ENCODE results near the gene RASAL2.
A peak's percentile ranks its signal among the peaks of the same experiment; 100 is the strongest.
"Not testable (repeated sequence)": the region's sequence is repeated elsewhere in the genome, so short reads cannot be mapped to it uniquely, and the experiment has no call there.

The RASAL2 gene

DNA sequence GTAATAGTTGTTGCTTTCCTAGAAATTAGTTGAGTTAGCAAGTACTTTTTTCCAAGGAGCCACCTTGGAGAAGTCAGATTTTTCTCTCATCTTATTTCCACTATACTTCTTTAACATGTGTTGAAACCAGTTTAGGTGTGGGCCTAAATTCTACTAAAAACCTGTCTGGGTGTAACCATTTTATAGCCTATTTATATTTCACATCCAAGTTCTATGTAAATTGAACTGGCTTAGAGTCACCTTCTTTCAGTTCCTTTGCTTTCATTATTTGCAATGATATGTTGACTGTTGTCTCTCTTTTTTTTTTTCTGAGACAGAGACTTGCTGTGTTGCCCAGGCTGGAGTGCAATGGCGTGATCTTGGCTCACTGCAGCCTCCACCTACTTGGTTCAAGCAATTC lies 207.2 kb downstream of the RASAL2 start:
- CTCF ChIA-PET = interaction anchor here (0.9 to 4.4 kb wide), 16 partner anchors 9 to 706 kb away, joined by 3 to 70 read pairs (median 8); no protein-coding TSS in a partner anchor
- POLR2A ChIA-PET = no interaction called here
- no peak for DNase-seq (ENCODE audit: low read depth, low spot score)
- H3K4me3 ChIP-seq (ENCODE audit: low read depth, low read length) = no peak overlapping the region
- TF ChIP-seq, protein P1, sequence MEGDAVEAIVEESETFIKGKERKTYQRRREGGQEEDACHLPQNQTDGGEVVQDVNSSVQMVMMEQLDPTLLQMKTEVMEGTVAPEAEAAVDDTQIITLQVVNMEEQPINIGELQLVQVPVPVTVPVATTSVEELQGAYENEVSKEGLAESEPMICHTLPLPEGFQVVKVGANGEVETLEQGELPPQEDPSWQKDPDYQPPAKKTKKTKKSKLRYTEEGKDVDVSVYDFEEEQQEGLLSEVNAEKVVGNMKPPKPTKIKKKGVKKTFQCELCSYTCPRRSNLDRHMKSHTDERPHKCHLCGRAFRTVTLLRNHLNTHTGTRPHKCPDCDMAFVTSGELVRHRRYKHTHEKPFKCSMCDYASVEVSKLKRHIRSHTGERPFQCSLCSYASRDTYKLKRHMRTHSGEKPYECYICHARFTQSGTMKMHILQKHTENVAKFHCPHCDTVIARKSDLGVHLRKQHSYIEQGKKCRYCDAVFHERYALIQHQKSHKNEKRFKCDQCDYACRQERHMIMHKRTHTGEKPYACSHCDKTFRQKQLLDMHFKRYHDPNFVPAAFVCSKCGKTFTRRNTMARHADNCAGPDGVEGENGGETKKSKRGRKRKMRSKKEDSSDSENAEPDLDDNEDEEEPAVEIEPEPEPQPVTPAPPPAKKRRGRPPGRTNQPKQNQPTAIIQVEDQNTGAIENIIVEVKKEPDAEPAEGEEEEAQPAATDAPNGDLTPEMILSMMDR (IDR thresholded peaks at IDR 0.05; ENCODE audit: insufficient read depth, low read length, missing control alignments) = no peak

DNA sequence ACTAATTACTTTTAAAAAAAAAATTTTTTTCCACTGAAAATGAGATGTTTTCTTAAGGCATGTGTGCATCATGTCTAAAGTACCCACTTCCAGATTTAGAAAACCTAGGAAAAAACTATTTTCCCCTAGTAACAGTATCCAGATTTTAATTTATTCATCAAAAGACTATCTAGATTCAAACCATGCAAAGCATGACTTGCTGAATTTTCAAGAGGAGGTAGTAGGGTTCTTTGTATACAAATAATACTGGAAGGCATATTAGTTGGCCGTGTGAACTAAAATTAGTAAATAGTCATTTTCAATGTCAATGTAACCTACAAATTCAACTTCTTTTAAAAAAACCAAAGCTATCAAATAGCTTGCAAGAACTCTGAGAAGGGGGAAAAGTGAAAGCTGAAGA lies 213.4 kb downstream of the RASAL2 start:
- DNase-seq (ENCODE audit: low read depth, low spot score) = no peak
- CTCF ChIA-PET = interaction anchor here (1.2 to 8.0 kb wide), 7 partner anchors 7 to 696 kb away, joined by 3 to 204 read pairs (median 6); no protein-coding TSS in a partner anchor
- POLR2A ChIA-PET = no interaction called here
- H3K4me3 ChIP-seq (ENCODE audit: low read depth, low read length) = no peak overlapping the region
- TF ChIP-seq, protein P1 (IDR thresholded peaks at IDR 0.05; ENCODE audit: insufficient read depth, low read length, missing control alignments) = no peak

DNA sequence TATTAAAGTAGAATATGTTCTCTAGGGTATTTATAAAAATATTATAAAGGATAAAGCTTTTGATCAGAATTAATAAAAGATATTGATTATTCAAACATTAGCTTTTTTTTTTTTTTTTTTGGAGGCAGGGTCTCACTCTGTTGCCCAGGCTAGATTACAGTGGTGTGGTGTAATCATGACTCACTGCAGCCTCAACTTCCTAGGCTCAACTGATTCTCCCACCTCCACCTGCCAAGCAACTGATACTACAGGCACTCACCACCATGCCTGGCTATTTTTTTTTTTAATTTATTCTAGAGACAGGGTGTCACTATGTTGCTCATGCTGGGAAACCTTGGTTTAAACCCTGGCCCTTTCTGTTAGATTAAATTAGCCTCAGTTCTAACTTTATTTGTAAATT lies 214.5 kb downstream of the RASAL2 start:
- CTCF ChIA-PET = interaction anchor here (0.9 to 8.0 kb wide), 12 partner anchors 9 to 695 kb away, joined by 3 to 204 read pairs (median 5); no protein-coding TSS in a partner anchor
- TF ChIP-seq, protein P1 (IDR thresholded peaks at IDR 0.05; ENCODE audit: insufficient read depth, low read length, missing control alignments) = no peak
- no peak for DNase-seq (ENCODE audit: low read depth, low spot score)
- H3K4me3 ChIP-seq (ENCODE audit: low read depth, low read length) = no peak overlapping the region
- POLR2A ChIA-PET = no interaction called here

DNA sequence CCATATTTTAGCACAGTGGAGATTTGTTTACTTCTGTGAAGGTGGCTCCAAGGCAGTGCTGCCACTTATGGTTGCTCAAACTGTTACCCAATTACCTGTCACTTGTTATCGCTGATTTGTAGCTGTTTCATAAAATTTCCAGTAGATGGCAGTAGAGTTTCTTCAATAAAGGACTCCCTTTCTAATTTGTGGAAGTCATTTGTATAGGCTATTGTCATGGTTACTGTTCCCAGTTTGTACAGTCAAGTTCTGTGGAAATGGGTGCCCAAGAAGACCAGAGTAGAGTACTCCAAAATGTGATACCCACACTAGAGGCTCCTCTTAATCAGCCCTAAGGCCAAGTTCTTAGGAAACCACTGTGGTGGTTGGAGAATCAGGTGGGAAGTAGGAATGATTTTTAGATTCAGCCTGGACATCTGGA lies 216.8 kb downstream of the RASAL2 start:
- ChIA-PET CTCF (interaction anchor here (0.6 to 8.0 kb wide), 38 partner anchors 11 to 852 kb away, joined by 3 to 204 read pairs (median 4); no protein-coding TSS in a partner anchor), POLR2A (no interaction called here)
- DNase-seq (ENCODE audit: low read depth, low spot score) = peak; percentile 34
- TF ChIP-seq, protein P1 (IDR thresholded peaks at IDR 0.05; ENCODE audit: insufficient read depth, low read length, missing control alignments) = peak; percentile 43
- H3K4me3 ChIP-seq (ENCODE audit: low read depth, low read length) = no peak overlapping the region

DNA sequence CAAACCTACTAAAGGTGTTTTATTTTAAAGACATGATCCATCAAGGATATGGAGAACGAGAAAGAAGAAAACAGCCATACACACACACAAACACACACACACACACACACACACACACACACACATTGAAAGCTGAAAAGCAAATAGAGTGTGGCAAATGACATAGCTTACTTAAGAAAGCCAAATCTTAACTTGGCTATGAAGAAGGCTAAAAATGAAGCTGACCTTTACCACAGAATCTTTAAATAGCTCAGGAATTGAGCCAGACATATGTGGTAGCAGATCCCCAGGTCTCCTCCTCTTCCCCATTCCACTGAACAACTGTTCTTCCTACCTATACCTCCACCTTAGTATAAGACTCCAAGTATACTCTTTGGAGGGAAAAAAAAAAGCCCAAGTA lies 217.3 kb downstream of the RASAL2 start:
- no peak for DNase-seq (ENCODE audit: low read depth, low spot score)
- TF ChIP-seq, protein P1 (IDR thresholded peaks at IDR 0.05; ENCODE audit: insufficient read depth, low read length, missing control alignments) = no peak
- H3K4me3 ChIP-seq (ENCODE audit: low read depth, low read length) = no peak overlapping the region
- CTCF ChIA-PET = interaction anchor here (0.6 to 8.0 kb wide), 33 partner anchors 10 to 851 kb away, joined by 3 to 204 read pairs (median 5); no protein-coding TSS in a partner anchor
- POLR2A ChIA-PET = no interaction called here

DNA sequence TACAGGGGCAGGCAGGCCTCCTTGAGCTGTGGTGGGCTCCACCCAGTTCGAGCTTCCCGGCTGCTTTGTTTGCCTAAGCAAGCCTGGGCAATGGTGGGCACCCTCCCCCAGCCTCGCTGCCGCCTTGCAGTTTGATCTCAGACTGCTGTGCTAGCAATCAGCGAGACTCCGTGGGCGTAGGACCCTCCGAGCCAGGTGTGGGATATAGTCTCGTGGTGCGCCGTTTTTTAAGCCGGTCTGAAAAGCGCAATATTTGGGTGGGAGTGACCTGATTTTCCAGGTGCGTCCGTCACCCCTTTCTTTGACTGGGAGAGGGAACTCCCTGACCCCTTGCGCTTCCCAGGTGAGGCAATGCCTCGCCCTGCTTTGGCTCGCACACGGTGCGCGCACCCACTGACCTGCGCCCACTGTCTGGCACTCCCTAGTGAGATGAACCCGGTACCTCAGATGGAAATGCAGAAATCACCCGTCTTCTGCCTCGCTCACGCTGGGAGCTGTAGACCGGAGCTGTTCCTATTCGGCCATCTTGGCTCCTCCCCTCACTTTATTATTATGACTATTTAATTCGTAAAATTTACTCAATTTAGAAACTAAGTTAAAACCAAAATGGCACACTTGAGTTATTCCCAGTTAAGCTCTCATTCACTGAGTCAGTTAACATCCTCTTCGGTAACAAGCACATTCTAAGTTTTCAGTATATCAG lies 226.5 kb downstream of the RASAL2 start:
- POLR2A ChIA-PET; H3K4me3 ChIP-seq (ENCODE audit: low read depth, low read length); DNase-seq (ENCODE audit: low read depth, low spot score): not testable (repeated sequence)
- CTCF ChIA-PET = interaction anchor here (2.4 to 3.5 kb wide), 2 partner anchors 9 to 180 kb away, joined by 11 to 29 read pairs; no protein-coding TSS in a partner anchor
